HG02623 (cell line): ENCODE measurements around the gene ETS2.
"Not testable (repeated sequence)": the region's sequence is repeated elsewhere in the genome, so short reads cannot be mapped to it uniquely, and the experiment has no call there.

Experiments
- ATAC-seq: cut with Tn5 transposase; IDR thresholded peaks from one replicate; pipeline ENCODE4 v1.9.1; 2021; ENCODE audit warnings: moderate library complexity; ENCODE audit not compliant: unreplicated experiment

The ETS2 gene

GRCh38 chr21:38834725-38835124 is 29.0 kb downstream of the ETS2 start:
- no peak for ATAC-seq

DNA sequence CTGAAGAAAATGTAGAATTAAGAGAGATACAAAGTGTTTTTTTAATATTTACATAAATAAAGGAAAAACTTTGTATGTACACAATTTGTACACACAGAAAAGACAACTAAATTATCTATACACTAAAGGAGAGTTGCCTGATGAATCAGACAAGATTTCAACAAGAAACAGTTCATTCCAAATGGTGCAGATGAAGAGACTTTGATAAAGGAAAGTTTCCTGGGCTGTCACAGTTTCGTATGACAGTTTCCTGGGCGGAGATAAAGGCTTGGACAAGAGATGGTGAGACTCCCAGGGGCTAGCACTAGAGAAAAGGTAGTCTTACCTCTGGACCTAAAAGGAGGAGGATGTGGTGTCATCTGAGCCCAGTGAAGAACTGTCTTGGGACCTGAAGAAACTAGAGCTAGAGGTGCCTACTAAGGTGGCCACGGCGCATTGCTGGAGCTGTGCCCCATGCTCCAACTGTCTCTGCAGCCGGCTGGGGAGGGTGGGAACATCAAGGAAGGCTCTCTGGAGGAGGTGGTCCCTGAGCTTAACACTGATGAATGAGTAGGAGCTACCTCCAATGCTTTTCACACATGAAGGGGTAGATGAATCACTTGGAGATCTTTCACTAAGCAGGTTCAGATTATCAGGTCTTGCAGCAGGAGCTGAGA is 32.2 kb downstream of the ETS2 start:
- ATAC-seq, result no peak

GRCh38 chr21:38838598-38839327 is 33.0 kb downstream of the ETS2 start:
- ATAC-seq, result no peak

- ATAC-seq, result no peak
Observed at GRCh38 chr21:38839328-38840286, 33.9 kb downstream of the ETS2 start.

GRCh38 chr21:38840456-38841300 is 34.9 kb downstream of the ETS2 start:
- no peak for ATAC-seq

GRCh38 chr21:38841472-38841871 is 35.7 kb downstream of the ETS2 start:
- no peak for ATAC-seq

- ATAC-seq, result no peak
Observed at GRCh38 chr21:38842079-38842478, 36.4 kb downstream of the ETS2 start.

DNA sequence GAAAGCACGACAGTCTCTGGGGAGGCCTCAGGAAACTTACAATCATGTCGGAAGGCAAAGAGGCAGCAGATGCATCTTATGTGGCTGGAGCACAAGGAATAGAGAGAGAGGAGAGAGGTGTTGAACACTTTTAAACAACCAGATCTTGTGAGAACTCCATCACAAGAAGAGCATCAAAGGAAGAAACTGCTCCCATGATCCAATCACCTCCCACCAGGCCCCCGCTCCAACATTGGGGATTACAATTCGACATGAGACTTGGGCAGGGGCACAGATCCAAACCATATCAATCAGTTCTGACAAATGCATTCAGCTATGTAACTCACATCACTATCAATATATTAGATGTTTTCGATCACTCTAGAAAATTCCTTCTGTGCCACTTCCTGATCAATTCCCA is 37.6 kb downstream of the ETS2 start:
- ATAC-seq, result no peak

GRCh38 chr21:38843806-38844503 is 38.2 kb downstream of the ETS2 start:
- no peak for ATAC-seq

GRCh38 chr21:38845374-38845773 is 39.6 kb downstream of the ETS2 start:
- ATAC-seq, result not testable (repeated sequence)

GRCh38 chr21:38847556-38847955 is 41.8 kb downstream of the ETS2 start:
- no peak for ATAC-seq

DNA sequence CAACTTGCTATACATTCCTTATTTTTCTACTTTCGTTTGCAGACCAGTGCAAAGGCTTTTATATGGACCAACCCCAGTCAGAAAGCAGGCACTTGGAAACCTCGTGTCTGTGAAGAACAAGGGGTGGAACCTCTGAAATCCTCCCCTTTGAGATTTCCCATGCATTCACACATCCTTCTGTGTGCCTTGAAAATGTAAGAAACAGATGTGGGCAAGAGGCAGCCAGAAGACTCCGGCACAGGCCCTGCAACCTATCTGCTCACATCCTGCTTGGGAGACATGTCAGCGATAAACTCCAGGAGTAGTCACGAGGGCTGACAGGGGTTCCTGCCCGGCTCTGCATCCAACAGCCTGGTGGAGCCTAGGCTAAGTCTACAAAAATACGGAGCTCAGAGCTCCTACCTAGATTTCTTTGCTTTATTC is 42.5 kb downstream of the ETS2 start:
- no peak for ATAC-seq

GRCh38 chr21:38849776-38850175 is 44.0 kb downstream of the ETS2 start:
- ATAC-seq, result no peak

DNA sequence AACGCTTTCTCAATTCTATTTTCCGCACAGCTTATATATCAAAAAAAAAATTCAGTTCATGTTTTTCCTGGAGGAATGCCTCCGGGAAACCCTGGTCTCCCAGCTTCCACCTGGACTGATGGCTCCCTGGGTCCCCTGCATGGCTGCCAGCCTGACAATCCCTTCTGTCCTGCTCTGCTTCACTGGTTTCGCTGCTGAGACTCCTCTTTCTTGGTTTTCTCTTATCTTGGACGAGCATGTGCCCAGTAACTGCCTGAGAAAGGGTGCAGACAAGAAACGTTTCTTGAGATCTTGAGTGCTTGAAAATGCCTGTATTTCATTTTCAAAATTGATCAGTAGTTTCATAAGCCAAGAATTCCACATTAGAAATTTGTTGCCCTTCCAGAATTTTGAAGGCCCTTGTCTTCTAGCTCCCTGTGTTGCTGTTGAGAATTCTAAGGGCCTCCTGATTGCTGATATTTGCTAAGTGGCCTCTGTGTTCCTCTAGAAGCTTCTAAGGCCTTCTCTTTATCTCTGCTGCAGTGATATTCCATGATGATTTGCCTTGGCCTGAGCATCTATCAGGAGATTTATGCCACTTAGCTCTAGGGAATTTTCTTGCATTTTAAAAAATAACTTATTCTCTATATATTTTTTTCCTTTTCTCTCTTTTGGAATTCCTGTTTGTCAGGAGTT is 44.7 kb downstream of the ETS2 start:
- ATAC-seq, result no peak

- no peak for ATAC-seq
Observed at GRCh38 chr21:38851101-38851500, 45.4 kb downstream of the ETS2 start.

DNA sequence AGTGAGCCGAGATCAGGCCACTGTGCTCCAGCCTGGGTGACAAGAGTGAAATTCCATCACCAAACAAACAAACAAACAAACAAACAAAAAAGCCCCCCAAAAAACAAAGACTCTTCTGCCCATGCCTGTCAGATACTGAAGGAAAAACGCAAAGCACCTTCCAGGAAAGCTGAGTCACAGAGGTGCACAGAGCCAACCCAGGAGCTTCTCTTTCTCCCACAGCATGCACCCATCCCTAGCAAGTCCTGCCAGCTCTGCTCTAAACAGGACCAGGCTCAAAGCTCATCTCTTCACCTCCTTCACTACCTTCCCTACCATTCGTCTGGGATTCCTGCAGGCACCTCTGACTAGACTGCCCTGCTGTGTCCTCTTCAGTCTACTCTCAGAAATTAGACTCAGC is 46.5 kb downstream of the ETS2 start:
- no peak for ATAC-seq

DNA sequence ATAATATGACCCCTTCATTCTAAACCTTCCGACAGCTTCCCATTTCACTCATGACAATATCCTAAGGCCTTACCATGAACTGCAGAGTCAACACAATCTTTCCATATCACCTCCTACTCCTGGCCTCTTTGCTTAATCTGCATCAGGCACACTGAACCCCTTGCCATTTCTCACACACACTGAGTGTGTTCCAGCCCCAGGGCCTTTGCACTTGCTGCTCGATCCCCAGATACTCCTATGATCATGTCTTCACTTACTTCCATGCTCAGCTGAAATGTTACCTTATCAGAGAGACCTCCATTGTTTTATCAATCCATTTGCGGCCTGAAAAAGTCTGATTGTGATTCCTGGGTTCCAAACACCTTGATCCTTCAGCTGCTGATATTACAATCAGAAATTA is 47.0 kb downstream of the ETS2 start:
- ATAC-seq, result no peak

DNA sequence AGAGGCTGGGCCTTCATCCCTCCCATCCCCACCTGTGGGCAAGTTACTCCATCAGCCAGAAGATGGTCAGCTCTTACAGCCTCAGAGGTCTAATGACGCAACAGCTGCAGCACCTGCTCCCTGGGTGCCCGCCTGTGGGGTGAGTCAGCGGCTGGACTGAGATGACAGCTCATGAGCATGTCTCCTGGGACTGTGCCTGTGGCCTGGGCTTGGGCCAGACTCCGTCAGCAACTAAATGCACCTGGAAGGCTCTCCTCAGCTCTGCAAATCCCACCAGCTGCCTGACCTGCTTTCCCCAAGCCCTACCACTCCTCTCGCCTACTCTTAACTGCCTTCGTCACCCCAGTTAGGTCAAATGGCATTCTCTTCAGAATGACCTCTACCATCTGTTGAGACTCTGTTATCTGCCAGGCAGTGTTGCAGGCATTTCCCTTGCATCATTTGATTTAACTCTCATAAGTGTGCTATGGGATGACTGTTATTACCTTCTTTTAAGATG is 47.7 kb downstream of the ETS2 start:
- no peak for ATAC-seq

DNA sequence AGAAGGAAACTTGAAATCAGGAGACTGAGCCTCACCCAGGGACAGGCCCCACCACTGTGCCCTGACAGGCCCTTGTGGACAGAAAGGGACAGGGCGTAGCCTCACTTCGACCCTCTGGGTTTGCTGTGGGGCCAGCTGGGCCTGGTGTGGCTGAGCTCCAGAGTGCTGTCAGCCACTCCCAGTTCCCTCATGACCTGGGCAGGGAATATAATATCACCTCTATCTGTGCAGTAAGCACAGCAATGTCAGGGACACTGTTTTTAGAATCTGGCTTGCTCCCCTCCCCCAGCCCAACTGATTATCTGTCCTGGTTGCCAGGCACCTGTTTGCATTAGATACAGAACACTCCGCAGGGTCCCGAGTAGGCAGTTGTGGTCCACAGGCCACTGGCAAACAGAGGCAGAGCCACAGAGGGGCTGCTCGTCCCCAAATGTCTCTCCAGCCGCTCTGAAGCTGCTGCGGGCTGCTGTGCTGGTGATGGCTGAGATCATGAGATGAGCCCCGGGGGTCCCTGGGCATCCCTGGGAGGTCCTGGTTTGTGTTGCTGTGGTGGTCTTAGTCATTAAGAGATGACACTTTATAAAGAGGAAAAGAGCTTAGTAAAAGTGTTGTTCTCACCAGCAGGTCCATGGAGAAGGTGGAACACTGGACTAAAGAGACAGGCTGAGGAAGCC is 51.6 kb downstream of the ETS2 start:
- no peak for ATAC-seq
